SK-N-SH (cell line): ENCODE measurements around the gene SEC24D. TPM values are rescaled to one million over a fixed set of nuclear protein-coding genes. Genes with fewer than 3 reads are reported as not detected.

ENCODE experiments used
- CTCF ChIA-PET: fragments of 300-600, 350-600 bp; formaldehyde crosslinking; extraction: SDS; loops from one replicate; lab custom pipeline; 2021; lab: Yijun Ruan, JAX
- POLR2A ChIA-PET: fragments of 350-600 bp; sonication (Branson Sonifier 250); formaldehyde crosslinking; extraction: SDS; loops from one replicate; lab custom pipeline; 2020; ENCODE audit warnings: antibody characterized with exemption, inconsistent platforms; lab: Yijun Ruan, JAX
- DNase-seq: peaks from one replicate; pipeline ENCODE4 v3.0.0; 2012
- H2AFZ ChIP-seq: fragments of 200-600 bp; sonication (generic); 2 replicates; pipeline ENCODE4 v1.8.1; 2016; ENCODE audit warnings: antibody characterized with exemption, mild to moderate bottlenecking, low read depth
- H3F3A ChIP-seq: fragments of 200-600 bp; sonication (generic); replicated peaks from 2 replicates; pipeline ENCODE3; 2016; ENCODE audit warnings: antibody characterized with exemption, mild to moderate bottlenecking; ENCODE audit not compliant: insufficient read depth
- H3K27ac ChIP-seq, 2 experiments: fragments of 200-500 bp in 1 of 2; fragments of 200-600 bp in 1 of 2; sonication (Bioruptor generic) in 1 of 2; sonication (generic), shearing (Covaris generic) in 1 of 2; 2 replicates each; pipeline versions ENCODE4 v1.5.1 to v1.6.1; 2014 to 2016; ENCODE audit warnings: low read depth in 2 of 2, inconsistent platforms in 1 of 2, low read length in 1 of 2, mild to moderate bottlenecking in 1 of 2, mixed read lengths in 1 of 2
- H3K27me3 ChIP-seq: fragments of 200-600 bp; sonication (generic), shearing (Covaris generic); 2 replicates; pipeline ENCODE4 v1.6.1; 2016; ENCODE audit warnings: mixed run types; ENCODE audit not compliant: insufficient read depth
- H3K36me3 ChIP-seq, 2 experiments: fragments of 200-500 bp in 1 of 2; fragments of 200-600 bp in 1 of 2; sonication (Bioruptor generic) in 1 of 2; sonication (generic) in 1 of 2; replicated peaks in 1 of 2; 2 replicates each; pipeline versions ENCODE3 to v1.5.1; 2014 to 2016; ENCODE audit warnings: low read length in 1 of 2, mild to moderate bottlenecking in 1 of 2; ENCODE audit not compliant: insufficient read depth in 2 of 2, control insufficient read depth in 1 of 2
- H3K4me1 ChIP-seq, 2 experiments: fragments of 200-500 bp in 1 of 2; fragments of 200-600 bp in 1 of 2; sonication (Bioruptor generic) in 1 of 2; sonication (generic), shearing (Covaris generic) in 1 of 2; 2 replicates each; pipeline versions ENCODE4 v1.5.1 to v1.6.1; 2014 to 2016; ENCODE audit warnings: low read depth in 1 of 2, low read length in 1 of 2, mixed run types in 1 of 2; ENCODE audit not compliant: insufficient read depth in 2 of 2, control insufficient read depth in 1 of 2
- H3K4me2 ChIP-seq: fragments of 200-600 bp; sonication (generic), shearing (Covaris generic); 2 replicates; pipeline ENCODE4 v1.6.1; 2017; ENCODE audit warnings: mixed run types
- H3K4me3 ChIP-seq, 2 experiments: fragments of 200-500 bp in 1 of 2; fragments of 200-600 bp in 1 of 2; sonication (Bioruptor generic) in 1 of 2; sonication (generic), shearing (Covaris generic) in 1 of 2; 2 replicates each; pipeline versions ENCODE4 v1.5.1 to v1.8.1; 2014 to 2016; ENCODE audit warnings: low read depth in 2 of 2, inconsistent platforms in 1 of 2, low read length in 1 of 2, mild to moderate bottlenecking in 1 of 2, mixed read lengths in 1 of 2, moderate library complexity in 1 of 2
- H3K79me2 ChIP-seq: fragments of 200-600 bp; sonication (generic); 2 replicates; pipeline ENCODE4 v1.8.1; 2017; ENCODE audit warnings: mild to moderate bottlenecking; ENCODE audit not compliant: insufficient read depth
- H3K9ac ChIP-seq: fragments of 200-600 bp; sonication (generic); 2 replicates; pipeline ENCODE4 v1.6.1; 2017; ENCODE audit warnings: mixed run types
- H3K9me2 ChIP-seq: fragments of 200-600 bp; sonication (generic); 2 replicates; pipeline ENCODE4 v1.6.1; 2017; ENCODE audit warnings: mixed run types
- H3K9me3 ChIP-seq: fragments of 200-600 bp; sonication (generic); 2 replicates; pipeline ENCODE4 v1.6.1; 2017; ENCODE audit warnings: mixed run types, mild to moderate bottlenecking, moderate library complexity
- H4K20me1 ChIP-seq: fragments of 200-600 bp; sonication (generic); 2 replicates; pipeline ENCODE4 v1.6.1; 2017; ENCODE audit warnings: mild to moderate bottlenecking, mixed run types; ENCODE audit not compliant: insufficient read depth
- CHD2 ChIP-seq: fragments of 150-350 bp; IDR thresholded peaks from 2 replicates; pipeline ENCODE4 v1.6.1; 2018; ENCODE audit warnings: low read length; ENCODE audit not compliant: partially characterized antibody
- EZH2phosphoT487 ChIP-seq: fragments of 200-600 bp; sonication (generic); IDR thresholded peaks from 2 replicates; pipeline ENCODE4 v1.6.1; 2017; ENCODE audit warnings: low read depth, mixed run types, mild to moderate bottlenecking, antibody characterized with exemption, moderate library complexity, borderline replicate concordance
- FOXJ3 ChIP-seq: sonication (generic); formaldehyde crosslinking; IDR thresholded peaks from 2 replicates; pipeline ENCODE4 v1.5.1; 2020; ENCODE audit warnings: mild to moderate bottlenecking, missing genetic modification reagents
- IRF3 ChIP-seq: fragments of 150-350 bp; IDR thresholded peaks from 2 replicates; pipeline ENCODE4 v1.6.1; 2016; ENCODE audit warnings: mild to moderate bottlenecking, low read depth, low read length
- JUND ChIP-seq: IDR thresholded peaks from 2 replicates; pipeline ENCODE4 v1.4.0; 2012
- MAX ChIP-seq: IDR thresholded peaks from 2 replicates; pipeline ENCODE4 v1.4.0; 2012; ENCODE audit warnings: low read depth
- MEF2A ChIP-seq: IDR thresholded peaks from 2 replicates; pipeline ENCODE4 v1.4.0; 2012; ENCODE audit warnings: low read depth, borderline replicate concordance
- MXI1 ChIP-seq: IDR thresholded peaks from 2 replicates; pipeline ENCODE4 v1.6.1; 2012; ENCODE audit warnings: mild to moderate bottlenecking, low read depth, low read length, improper control_type of control experiment
- NRF1 ChIP-seq: IDR thresholded peaks from 2 replicates; pipeline ENCODE4 v1.6.1; 2012; ENCODE audit warnings: low read depth, mild to moderate bottlenecking, low read length
- RAD21 ChIP-seq: IDR thresholded peaks from 2 replicates; pipeline ENCODE4 v1.6.1; 2012; ENCODE audit warnings: mild to moderate bottlenecking, low read length
- RCOR1 ChIP-seq: fragments of 150-350 bp; IDR thresholded peaks from 2 replicates; pipeline ENCODE4 v1.6.1; 2017; ENCODE audit warnings: antibody characterized with exemption, low read length
- SMC3 ChIP-seq: IDR thresholded peaks from 2 replicates; pipeline ENCODE4 v1.6.1; 2012; ENCODE audit warnings: low read depth, low read length, improper control_type of control experiment
- TEAD4 ChIP-seq: IDR thresholded peaks from 2 replicates; pipeline ENCODE4 v1.4.0; 2012; ENCODE audit warnings: mild to moderate bottlenecking, borderline replicate concordance; ENCODE audit not compliant: insufficient read depth
- WGBS: methylation state at CpG from one replicate; pipeline ENCODE4 v1.1.6; 2017; ENCODE audit warnings: low lambda C conversion rate; 5-methylcytosine and 5-hydroxymethylcytosine counted together
- polyA plus RNA-seq, 3 experiments: library from polyadenylated mRNA; depleted of rRNA; stranded (reverse); fragments of >200 nt; gene quantifications; 2 replicates each; pipeline ENCODE4 v1.2.3, GENCODE V29; 2012

SEC24D gene
- polyA plus RNA-seq, 1 of the 3 experiments (the other 2 are of a cell fraction): 32.2 TPM

- H3F3A ChIP-seq: peaks cover 46% of the 10 kb centered on the region
- peaks cover 60 to 79% of the 10 kb centered on the region in 2 experiments for H3K36me3 ChIP-seq
- no peaks in the 10 kb centered on the region for H3K27me3 ChIP-seq
- H3K9me3 ChIP-seq: no peaks in the 10 kb centered on the region
- no peak for TF ChIP-seq NRF1
- TF ChIP-seq JUND: no peak
- no peak for TF ChIP-seq EZH2phosphoT487
- no peak for TF ChIP-seq MXI1
- TF ChIP-seq TEAD4: no peak
- TF ChIP-seq IRF3: no peak
- no peak for TF ChIP-seq MEF2A
- TF ChIP-seq RAD21: no peak
- TF ChIP-seq CHD2: no peak
- no peak for TF ChIP-seq FOXJ3 (CRISPR knock-in tag)
- no peak for TF ChIP-seq SMC3
- no peak overlapping the region for H3K4me2 ChIP-seq
- H3K27ac ChIP-seq: no peak overlapping the region; a peak in 1 of 4 replicates
- H4K20me1 ChIP-seq: peaks cover 16% of the 10 kb centered on the region
- ChIA-PET CTCF (interaction anchor here (0.6 to 2.1 kb wide), 3 partner anchors 8 to 239 kb away, joined by 3 to 7 read pairs (median 3); partner anchors contain the start of gene SYNPO2), POLR2A (interaction anchor here (1.0 kb wide), 1 partner anchor 75 kb away, joined by 3 read pairs; no protein-coding TSS in a partner anchor)
- no peak overlapping the region for H3K9ac ChIP-seq
- peaks cover 90% of the 10 kb centered on the region for H3K79me2 ChIP-seq
- peaks cover 21 to 38% of the 10 kb centered on the region in 2 experiments; a peak in 3 of 4 replicates for H3K4me1 ChIP-seq
- WGBS: 96% methylated on average over 3 of the region's 3 CpGs
- H3K9me2 ChIP-seq: no peaks in the 10 kb centered on the region
- H2AFZ ChIP-seq: no peak overlapping the region
- H3K4me3 ChIP-seq: no peak overlapping the region
- DNase-seq: no peak
Measured at GRCh38 chr4:118813561-118813960, 22.4 kb downstream of the SEC24D start.

GRCh38 chr4:118811832-118812231, 24.1 kb downstream of the SEC24D start:
- Histone ChIP-seq H3K27ac (peak overlapping the region; percentile 71 to 84; a peak in 3 of 4 replicates), H3K9me2 (no peaks in the 10 kb centered on the region), H3K36me3 (peaks cover 64 to 80% of the 10 kb centered on the region in 2 experiments), H2AFZ (no peak overlapping the region), H3K9ac (no peak overlapping the region), H3K4me3 (no peak overlapping the region), H3K4me2 (peak overlapping the region; percentile 7; the same call in 1 of the 2 replicates), H3F3A (peaks cover 30% of the 10 kb centered on the region), H3K27me3 (no peaks in the 10 kb centered on the region), H4K20me1 (peaks cover 5% of the 10 kb centered on the region), H3K9me3 (no peaks in the 10 kb centered on the region), H3K79me2 (peaks cover 90% of the 10 kb centered on the region), H3K4me1 (peaks cover 12 to 29% of the 10 kb centered on the region in 2 experiments; a peak in 3 of 4 replicates)
- no peak for DNase-seq
- ChIA-PET CTCF (no interaction called here), POLR2A (no interaction called here)
- TF ChIP-seq MAX (no peak), RCOR1 (no peak)
- 83% methylated on average over 3 of the region's 3 CpGs for WGBS
